ENCODE results near the gene RNU1-4.
"Not testable (repeated sequence)": the region's sequence is repeated elsewhere in the genome, so short reads cannot be mapped to it uniquely, and the experiment has no call there.

RNU1-4 gene

GRCh38 chr1:16709659-16710087, 30.6 kb upstream of the RNU1-4 start:
- not testable (repeated sequence) for DNase-seq

GRCh38 chr1:16710618-16711017, 29.7 kb upstream of the RNU1-4 start:
- not testable (repeated sequence) for DNase-seq

DNA sequence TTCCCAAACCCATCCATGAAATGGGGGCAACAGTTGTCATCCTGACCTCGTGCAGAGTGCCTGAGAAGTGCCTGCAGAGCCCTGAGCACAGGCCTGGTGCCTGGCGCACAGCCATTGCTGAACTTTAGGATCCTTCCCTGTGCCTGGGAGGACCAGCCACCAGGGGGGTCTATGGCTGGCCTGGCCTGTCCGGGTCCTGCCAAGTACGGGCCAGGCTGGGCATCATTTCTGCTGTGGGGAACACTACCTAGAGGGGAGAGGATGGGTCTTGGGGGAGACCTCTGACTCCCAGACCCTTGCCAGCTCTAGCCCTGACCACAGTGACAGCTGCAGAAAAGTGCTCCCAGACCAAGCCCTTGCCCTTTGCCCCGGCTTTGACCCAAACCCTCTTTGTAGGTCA, 28.2 kb upstream of the RNU1-4 start:
- DNase-seq: not testable (repeated sequence)

GRCh38 chr1:16712582-16712981, 27.7 kb upstream of the RNU1-4 start:
- DNase-seq: not testable (repeated sequence)

DNA sequence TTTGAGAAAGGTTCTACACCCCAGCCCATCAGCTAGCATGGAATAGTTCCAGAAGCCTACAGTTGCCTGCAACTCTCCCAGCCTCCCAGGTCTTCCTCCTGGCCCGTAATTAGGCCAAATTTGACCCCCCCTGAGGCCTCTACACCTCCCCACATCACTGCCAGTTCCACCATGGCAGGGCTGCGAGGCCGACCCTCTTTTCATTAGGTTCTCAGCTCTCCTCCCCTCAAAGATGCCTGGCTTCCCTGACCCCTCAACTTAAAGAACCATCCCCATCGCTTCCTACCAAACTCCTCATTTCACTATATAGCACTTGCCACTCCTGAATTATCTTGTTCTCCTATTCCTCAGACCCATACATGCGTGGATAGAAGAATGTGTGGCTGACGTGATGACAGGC, 27.3 kb upstream of the RNU1-4 start:
- DNase-seq: not testable (repeated sequence)

GRCh38 chr1:16713480-16713879, 26.8 kb upstream of the RNU1-4 start:
- DNase-seq: not testable (repeated sequence)

- no peak for DNase-seq
Observed at GRCh38 chr1:16716691-16717335, 23.5 kb upstream of the RNU1-4 start.

DNA sequence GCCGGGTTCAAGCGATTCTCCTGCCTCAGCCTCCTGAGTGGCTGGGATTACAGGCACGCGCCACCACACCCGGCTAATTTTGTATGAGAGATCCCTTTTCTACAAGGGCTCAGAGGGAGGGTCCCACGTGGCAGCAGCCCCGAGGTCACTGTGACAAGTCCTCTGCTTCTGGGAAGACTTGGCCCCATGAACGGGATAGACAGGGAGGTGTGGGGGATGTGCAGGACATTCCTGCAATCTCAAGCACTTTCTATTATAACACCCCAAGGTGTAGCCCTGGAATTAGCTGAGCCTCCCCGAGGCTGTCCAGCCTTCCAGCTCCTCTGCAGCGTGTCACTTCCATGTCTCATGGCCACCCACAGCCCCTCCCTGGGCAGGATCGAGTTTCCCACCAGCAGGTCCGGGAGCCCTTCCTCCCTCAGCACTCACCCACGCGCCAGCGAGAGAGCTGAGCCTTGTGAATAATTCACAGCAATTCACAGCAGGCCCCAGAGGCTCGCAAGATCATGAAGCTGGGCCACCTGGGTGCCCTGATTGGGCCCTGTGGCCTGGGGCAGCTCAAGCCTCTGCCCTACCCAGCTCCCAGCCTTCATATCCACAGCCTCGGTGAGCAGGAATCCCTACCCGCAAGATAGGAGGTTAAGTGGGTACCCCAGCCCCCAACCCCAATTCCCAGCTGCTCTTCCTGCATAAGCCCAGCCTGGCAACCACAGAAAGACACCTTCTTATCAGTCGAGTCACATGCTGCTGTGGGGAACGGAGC, 22.8 kb upstream of the RNU1-4 start:
- DNase-seq: peak; percentile 24

- DNase-seq: not testable (repeated sequence)
Observed at GRCh38 chr1:16718099-16718907, 22.0 kb upstream of the RNU1-4 start.

DNA sequence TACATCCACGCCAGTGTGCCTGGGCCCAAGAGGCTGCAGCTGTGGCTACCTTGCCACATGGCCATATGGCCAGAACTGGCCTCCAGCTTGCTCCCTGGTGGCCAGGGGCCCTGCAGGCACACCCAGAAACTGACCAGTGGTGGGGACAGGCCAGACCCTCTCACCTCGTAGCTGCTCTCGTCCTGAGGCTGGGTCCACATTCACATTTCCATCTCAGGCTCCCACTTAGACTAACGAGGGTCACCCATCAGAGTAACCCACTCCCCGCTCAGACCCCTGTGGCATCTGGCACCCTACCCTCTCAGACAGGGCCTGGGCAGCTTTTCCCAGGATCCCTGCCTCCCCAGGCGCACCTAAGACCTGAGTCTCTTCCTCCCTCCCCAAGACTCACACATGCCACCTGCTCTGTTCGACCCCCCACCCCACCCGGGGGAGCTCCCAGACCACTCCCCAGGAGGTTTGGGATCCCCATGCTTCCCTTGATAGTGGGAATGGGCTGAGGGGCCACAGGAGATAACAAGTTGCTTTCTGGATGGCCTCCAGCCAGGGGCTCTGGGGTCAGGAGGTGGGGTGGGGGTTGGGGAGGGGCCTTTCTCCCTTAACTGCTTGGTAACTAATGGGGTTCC, 21.3 kb upstream of the RNU1-4 start:
- no peak for DNase-seq

GRCh38 chr1:16719571-16720350, 20.6 kb upstream of the RNU1-4 start:
- no peak for DNase-seq

DNA sequence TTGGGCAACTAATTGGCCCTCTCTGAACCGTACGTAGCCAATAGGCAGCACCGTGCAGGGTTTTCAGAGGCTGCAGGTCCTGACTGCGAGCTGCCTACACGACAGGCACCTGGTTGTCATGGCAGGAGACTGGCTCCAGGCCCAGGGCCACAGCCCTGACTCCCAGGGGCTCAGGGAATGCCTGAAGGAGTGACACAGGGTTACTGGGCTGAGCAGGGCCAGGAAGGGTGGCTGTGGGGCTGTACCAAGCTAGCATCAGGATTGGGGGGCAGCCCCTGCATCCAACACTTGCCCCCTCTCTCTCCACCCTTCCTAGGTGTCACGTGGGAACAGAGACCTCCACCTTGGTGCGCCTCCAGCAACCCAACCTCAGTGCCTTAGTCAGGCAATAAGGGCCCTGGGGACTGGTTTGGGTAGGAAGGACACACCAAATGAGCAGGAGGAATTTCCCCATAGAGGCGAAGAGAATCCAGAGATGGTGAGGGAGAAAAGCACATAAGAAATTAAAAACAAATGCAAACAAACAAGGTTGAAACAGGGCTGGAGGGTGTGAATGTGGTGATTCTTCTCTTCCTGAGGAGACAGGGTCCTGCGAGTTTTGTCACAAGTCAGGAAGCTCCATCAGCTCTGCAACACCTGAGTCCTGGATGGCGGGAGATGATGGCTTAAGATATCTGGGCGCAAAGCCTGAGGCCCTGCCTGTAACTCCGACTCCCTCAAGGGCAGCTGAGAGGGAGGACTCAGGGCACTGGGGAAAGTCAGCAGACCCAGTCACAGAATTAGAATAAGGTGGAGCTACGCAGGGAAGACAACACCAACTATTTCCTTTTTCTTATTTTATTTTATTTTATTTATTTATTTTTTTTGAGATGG, 19.7 kb upstream of the RNU1-4 start:
- no peak for DNase-seq

- DNase-seq: no peak
Observed at GRCh38 chr1:16721871-16722641, 18.3 kb upstream of the RNU1-4 start.

DNA sequence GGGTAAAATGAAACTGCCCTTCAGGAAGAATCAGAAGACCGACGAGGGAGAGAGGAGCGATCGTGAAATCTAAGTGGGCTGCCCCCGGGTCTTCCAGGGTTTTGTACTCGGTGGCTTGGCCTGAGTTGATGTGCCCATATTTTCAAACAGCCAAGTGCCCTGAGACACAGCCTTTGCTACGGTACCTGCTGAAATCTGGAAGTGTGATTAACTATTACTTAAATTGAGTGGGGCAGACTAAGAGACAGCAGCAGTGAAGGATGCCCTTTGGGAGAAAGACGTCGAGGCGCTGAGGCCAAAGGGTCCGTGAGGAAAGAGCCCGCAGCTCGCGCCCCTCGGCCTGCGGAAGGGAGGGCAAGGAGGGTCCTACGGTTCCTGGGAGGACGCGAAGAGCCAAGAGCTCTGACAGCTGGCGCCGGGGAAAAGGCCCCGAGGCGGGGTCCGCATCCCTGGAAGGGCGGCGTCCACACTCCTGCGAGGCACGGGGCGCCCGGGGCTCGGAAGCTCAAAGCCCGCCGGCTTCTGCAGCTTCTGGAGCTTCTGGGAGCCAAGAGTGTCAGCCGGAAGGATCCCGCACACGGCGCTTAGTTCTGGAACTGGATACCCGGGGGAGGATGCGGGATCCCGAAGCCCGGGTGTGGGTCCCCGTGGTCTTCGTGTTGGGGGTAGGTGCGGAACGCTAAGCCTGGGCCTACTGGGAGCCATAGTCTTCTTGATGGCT, 15.4 kb upstream of the RNU1-4 start:
- no peak for DNase-seq

GRCh38 chr1:16725439-16726245, 14.7 kb upstream of the RNU1-4 start:
- not testable (repeated sequence) for DNase-seq

DNA sequence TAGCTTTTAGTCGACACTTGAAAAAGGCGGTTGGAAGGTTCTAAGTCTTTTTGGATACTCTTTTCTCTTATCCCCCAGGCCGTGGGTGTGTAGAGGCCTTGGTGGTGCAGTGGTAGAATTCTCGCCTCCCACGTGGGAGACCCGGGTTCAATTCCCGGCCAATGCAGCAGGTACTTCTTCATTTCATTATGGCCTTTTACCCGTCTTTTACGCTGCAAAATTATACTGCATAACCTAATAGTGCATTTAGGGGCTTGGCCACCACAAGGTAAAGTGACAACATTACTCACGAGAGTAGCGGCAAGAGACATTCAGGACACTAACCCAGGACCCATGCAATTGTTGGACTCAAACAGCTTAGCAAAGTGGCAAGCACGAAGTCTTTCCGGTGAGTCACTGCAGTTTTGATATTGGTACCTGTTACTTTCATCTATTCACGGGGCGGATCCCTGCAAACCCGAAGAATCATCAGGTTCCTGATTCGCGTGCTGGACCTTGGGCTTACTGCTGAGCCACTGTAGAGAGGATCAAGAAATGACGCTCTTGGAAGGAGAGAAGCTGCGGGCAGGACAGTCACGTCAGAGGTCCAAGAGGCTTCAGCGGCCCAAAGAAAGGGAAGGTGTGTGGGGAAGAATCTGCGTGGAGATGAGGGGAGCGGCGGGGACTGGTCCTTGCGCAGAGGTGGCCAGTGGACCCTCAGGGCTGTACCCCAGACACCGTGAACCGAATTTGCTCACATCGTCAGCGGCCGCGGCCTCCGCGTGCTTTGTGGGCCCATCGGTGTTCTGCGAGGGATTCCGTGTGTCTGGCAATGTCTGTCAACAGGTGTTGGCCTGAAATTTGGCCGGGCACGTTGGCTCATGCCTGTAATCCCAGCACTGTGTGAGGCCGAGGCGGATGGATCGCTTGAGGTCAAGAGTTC, 12.9 kb upstream of the RNU1-4 start:
- peak; percentile 82 for DNase-seq

- peak; percentile 44 for DNase-seq
Observed at GRCh38 chr1:16728243-16728949, 11.9 kb upstream of the RNU1-4 start.
